GM12878 (cell line): ENCODE measurements around the gene SLC50A1. TPM values are rescaled to one million over a fixed set of nuclear protein-coding genes. Genes with fewer than 3 reads are reported as not detected.

ENCODE experiments used
- ATAC-seq: fragments of 200-7000 bp; cut with Tn5 transposase; 3 replicates; pipeline ENCODE4 v1.9.1; 2020; ENCODE audit warnings: mild to moderate bottlenecking, moderate library complexity
- BruUV-seq: library from RNA; stranded (reverse); fragments of 400-500 nt; replicated peaks from 2 replicates; lab custom pipeline; 2021; lab: Mats Ljungman, UMichigan
- CTCF ChIA-PET: fragments of 300-600 bp; sonication (Branson Sonifier 250); formaldehyde crosslinking; extraction: SDS; loops from one replicate; lab custom pipeline; 2021; ENCODE audit warnings: inconsistent platforms; lab: Yijun Ruan, JAX
- POLR2A ChIA-PET: fragments of 350-600 bp; formaldehyde crosslinking; extraction: SDS; loops from one replicate; lab custom pipeline; 2021; ENCODE audit warnings: inconsistent platforms; lab: Charles Lee
- RAD21 ChIA-PET: fragments of 300-600 bp; sonication (Branson Sonifier 250); formaldehyde crosslinking; loops from one replicate; lab custom pipeline; 2023; ENCODE audit warnings: antibody characterized with exemption; ENCODE audit not compliant: unreplicated experiment; lab: Charles Lee
- SMC1A ChIA-PET: fragments of 300-600 bp; sonication (Branson Sonifier 250); formaldehyde crosslinking; loops from one replicate; lab custom pipeline; 2023; ENCODE audit not compliant: unreplicated experiment, uncharacterized antibody; lab: Charles Lee
- DNase-seq: peaks from one replicate; pipeline ENCODE4 v3.0.0-alpha.2; 2011; ENCODE audit warnings: low read depth, low spot score
- FAIRE-seq: peaks from 3 replicates; lab custom pipeline; 2011; peaks lifted over from hg19 to GRCh38; lab: Jason Lieb, UNC
- H2AFZ ChIP-seq: 2 replicates; pipeline ENCODE4 v1.6.0; 2011; ENCODE audit warnings: low read depth, low read length, control low read depth; ENCODE audit not compliant: control insufficient read depth
- H3K27ac ChIP-seq: 2 replicates; pipeline ENCODE4 v1.5.1; 2011; ENCODE audit warnings: control low read depth; ENCODE audit not compliant: control insufficient read depth, insufficient read depth
- H3K27me3 ChIP-seq, 2 experiments: replicated peaks in 1 of 2; 2 replicates each; pipeline versions ENCODE4 v1.6.0 to v1.6.1; 2011; ENCODE audit warnings: low read length in 1 of 2; ENCODE audit not compliant: control insufficient read depth in 2 of 2, insufficient read depth in 2 of 2
- H3K36me3 ChIP-seq, 2 experiments: 2 replicates each; pipeline ENCODE4 v1.5.1; 2011; ENCODE audit warnings: low read length in 1 of 2; ENCODE audit not compliant: control insufficient read depth in 2 of 2, insufficient read depth in 2 of 2
- H3K4me1 ChIP-seq: 2 replicates; pipeline ENCODE4 v1.6.1; 2011; ENCODE audit warnings: mild to moderate bottlenecking, low read length, moderate library complexity, mixed read lengths; ENCODE audit not compliant: control insufficient read depth, insufficient read depth
- H3K4me2 ChIP-seq: 2 replicates; pipeline ENCODE4 v1.6.0; 2011; ENCODE audit warnings: control low read depth; ENCODE audit not compliant: control insufficient read depth, insufficient read depth
- H3K4me3 ChIP-seq: fragments of 200-600 bp; sonication (generic); 2 replicates; pipeline ENCODE4 v1.5.1; 2016
- H3K79me2 ChIP-seq: 2 replicates; pipeline ENCODE4 v1.6.0; 2011; ENCODE audit warnings: low read length; ENCODE audit not compliant: control insufficient read depth, insufficient read depth
- H3K9ac ChIP-seq: 2 replicates; pipeline ENCODE4 v1.8.0; 2011; ENCODE audit warnings: low read length, control low read depth, mixed read lengths; ENCODE audit not compliant: control insufficient read depth, insufficient read depth
- H3K9me3 ChIP-seq: replicated peaks from 3 replicates; pipeline ENCODE4 v1.5.1; 2011; ENCODE audit warnings: mild to moderate bottlenecking, low read length; ENCODE audit not compliant: control insufficient read depth, insufficient read depth
- H4K20me1 ChIP-seq: 2 replicates; pipeline ENCODE4 v1.6.0; 2011; ENCODE audit not compliant: control insufficient read depth, insufficient read depth
- ATF3 ChIP-seq: IDR thresholded peaks from 2 replicates; pipeline ENCODE4 v1.6.1; 2011; ENCODE audit warnings: low read depth, mild to moderate bottlenecking, low read length, moderate library complexity, borderline replicate concordance; ENCODE audit errors: extremely low read depth
- CEBPZ ChIP-seq: fragments of 150-350 bp; IDR thresholded peaks from 2 replicates; pipeline ENCODE4 v1.6.1; 2016; ENCODE audit warnings: low read depth, low read length
- CHD1 ChIP-seq: IDR thresholded peaks from 2 replicates; pipeline ENCODE4 v1.6.1; 2012; ENCODE audit warnings: low read depth, low read length, improper control_type of control experiment
- CHD2 ChIP-seq: IDR thresholded peaks from 2 replicates; pipeline ENCODE4 v1.6.1; 2011; ENCODE audit warnings: low read depth, low read length, improper control_type of control experiment, borderline replicate concordance
- JUND ChIP-seq: IDR thresholded peaks from 2 replicates; pipeline ENCODE4 v1.6.1; 2012; ENCODE audit warnings: low read depth, mild to moderate bottlenecking, low read length, improper control_type of control experiment, moderate library complexity
- KAT2A ChIP-seq: conservative IDR thresholded peaks from 2 replicates; pipeline ENCODE4 v1.6.1; 2011; ENCODE audit warnings: low read depth, low read length; ENCODE audit not compliant: control insufficient read depth
- SMAD5 ChIP-seq: IDR thresholded peaks from 2 replicates; pipeline ENCODE4 v1.6.1; 2016; ENCODE audit warnings: antibody characterized with exemption, low read depth
- ZNF274 ChIP-seq: IDR thresholded peaks from one replicate; pipeline ENCODE4 v1.8.0; 2011; ENCODE audit not compliant: insufficient read length, insufficient read depth
- WGBS: methylation state at CpG from one replicate; pipeline ENCODE4 v1.1.6; 2016; ENCODE audit warnings: low lambda C conversion rate; ENCODE audit not compliant: insufficient replicate concordance, insufficient coverage; ENCODE audit errors: missing lambda C conversion rate; 5-methylcytosine and 5-hydroxymethylcytosine counted together
- in situ Hi-C: fragments of 300-500 bp; cut with MboI; formaldehyde crosslinking; loops from 9 replicates; pipeline ENCODE4 v1.14.3; 2018; ENCODE audit warnings: mixed read lengths
- intact Hi-C: fragments of 100-400 bp; cut with micrococcal nuclease; formaldehyde crosslinking; loops from one replicate; pipeline ENCODE4 v1.14.2; 2022; ENCODE audit not compliant: unreplicated experiment
- polyA plus RNA-seq, 11 experiments: library from polyadenylated mRNA; depleted of rRNA in 4 of 11; unstranded in 6 of 11; stranded (reverse) in 5 of 11; fragments of >200 nt; fragmentation: Nextera tagmentation in 4 of 11; fragmentation: Illumina TruSeq in 1 of 11; extraction: Ambion mirVana in 4 of 11; extraction: Trizol in 1 of 11; gene quantifications; 1 replicate in 1 of 11; 2 replicates in 10 of 11; pipeline versions ENCODE4 v1.2.1 to v1.2.3, GENCODE V29; 2011 to 2016; ENCODE audit warnings: inconsistent platforms in 2 of 11, missing spikeins in 2 of 11, low read depth in 1 of 11
- total RNA-seq, 4 experiments: library from RNA; depleted of rRNA in 3 of 4; stranded (reverse); fragments of >200 nt in 3 of 4; fragmentation: Illumina TruSeq in 1 of 4; extraction: Trizol in 1 of 4; gene quantifications; 2 replicates each; pipeline versions ENCODE4 v1.2.1 to v1.2.3, GENCODE V29; 2013 to 2021

Gene SLC50A1
- total and polyA plus RNA-seq, 10 of the 15 experiments (the other 5 are each of a cell fraction or from before 2014, with no cell fraction given), result 32.5 to 85.6 (median 54.0) TPM

GRCh38 chr1:155105604-155106011 lies 30.0 kb upstream of the SLC50A1 start (continued):
- TF ChIP-seq CEBPZ (no peak), KAT2A (no peak), ZNF274 (no peak), JUND (no peak), CHD2 (no peak), CHD1 (no peak)
- TF ChIP-seq, all 136 proteins: peak for 0

GRCh38 chr1:155106862-155107261 lies 28.8 kb upstream of the SLC50A1 start:
- ATAC-seq, result no peak
- no peaks in the 10 kb centered on the region for H3K79me2 ChIP-seq
- H3K4me1 ChIP-seq, result no peaks in the 10 kb centered on the region
- H3K27ac ChIP-seq, result no peak overlapping the region
- TF ChIP-seq SMAD5 (no peak), ATF3 (no peak)
- no peak overlapping the region for H3K9ac ChIP-seq
- no peaks in the 10 kb centered on the region for H3K36me3 ChIP-seq
- no peak overlapping the region for H3K4me3 ChIP-seq
- H3K9me3 ChIP-seq, result no peaks in the 10 kb centered on the region
- ChIA-PET POLR2A (no interaction called here), CTCF (interaction anchor here (1.2 to 3.0 kb wide), 4 partner anchors 8 to 15 kb away, joined by 3 to 9 read pairs (median 6); no protein-coding TSS in a partner anchor), RAD21 (no interaction called here), SMC1A (interaction anchor here (1.2 to 2.1 kb wide), 3 partner anchors 11 to 66 kb away, joined by 5 read pairs; partner anchors contain the start of gene KRTCAP2)
- WGBS, result 39% methylated on average over 6 of the region's 6 CpGs
- in situ Hi-C loops (no loop called here), intact Hi-C loops (no loop called here)
- BruUV-seq, result no TSS peak
- no peak for FAIRE-seq
- H4K20me1 ChIP-seq, result no peaks in the 10 kb centered on the region
- H3K4me2 ChIP-seq, result no peak overlapping the region
- no peak for DNase-seq
- no peak overlapping the region for H2AFZ ChIP-seq
- no peaks in the 10 kb centered on the region for H3K27me3 ChIP-seq
